NCI-H1436 (cell line): ENCODE data around the gene TEKT3.

Source experiments
- DNase-seq: peaks from one replicate; lab custom pipeline; 2025; lab: John Stamatoyannopoulos, UW

TEKT3 gene

GRCh38 chr17:15265131-15265530 is 76.3 kb downstream of the TEKT3 start, which contains the start of gene PMP22:
TSS of gene PMP22 (minus strand) at chr17:15265326. CDS start at chr17:15260727, 4,599 bp downstream.
- no peak for DNase-seq

- no peak for DNase-seq
Measured at GRCh38 chr17:15264542-15264941, 76.9 kb downstream of the TEKT3 start.

GRCh38 chr17:15263680-15264079 is 77.7 kb downstream of the TEKT3 start:
- DNase-seq: no peak

- no peak for DNase-seq
Measured at GRCh38 chr17:15263206-15263579, 78.2 kb downstream of the TEKT3 start.

GRCh38 chr17:15262291-15263205 is 78.8 kb downstream of the TEKT3 start:
- DNase-seq: no peak

- no peak for DNase-seq
Measured at GRCh38 chr17:15261802-15262290, 79.6 kb downstream of the TEKT3 start.

- no peak for DNase-seq
Measured at GRCh38 chr17:15261258-15261801, 80.1 kb downstream of the TEKT3 start.

- DNase-seq: peak; percentile 60
Measured at GRCh38 chr17:15260376-15261257, 80.8 kb downstream of the TEKT3 start.

GRCh38 chr17:15257796-15258512 is 83.4 kb downstream of the TEKT3 start:
- no peak for DNase-seq

GRCh38 chr17:15257258-15257788 is 84.1 kb downstream of the TEKT3 start:
- DNase-seq: peak; percentile 60

- DNase-seq: no peak
Measured at GRCh38 chr17:15256689-15257088, 84.7 kb downstream of the TEKT3 start.

- no peak for DNase-seq
Measured at GRCh38 chr17:15255713-15256454, 85.5 kb downstream of the TEKT3 start.
